GM21423 (cell line): ENCODE data around the gene CEACAM16.
"Not testable (repeated sequence)": the region's sequence is repeated elsewhere in the genome, so short reads cannot be mapped to it uniquely, and the experiment has no call there.

ENCODE experiments used
- ATAC-seq: cut with Tn5 transposase; IDR thresholded peaks from one replicate; pipeline ENCODE4 v1.9.1; 2021; ENCODE audit warnings: mild to moderate bottlenecking, moderate library complexity; ENCODE audit not compliant: unreplicated experiment

CEACAM16 gene

DNA sequence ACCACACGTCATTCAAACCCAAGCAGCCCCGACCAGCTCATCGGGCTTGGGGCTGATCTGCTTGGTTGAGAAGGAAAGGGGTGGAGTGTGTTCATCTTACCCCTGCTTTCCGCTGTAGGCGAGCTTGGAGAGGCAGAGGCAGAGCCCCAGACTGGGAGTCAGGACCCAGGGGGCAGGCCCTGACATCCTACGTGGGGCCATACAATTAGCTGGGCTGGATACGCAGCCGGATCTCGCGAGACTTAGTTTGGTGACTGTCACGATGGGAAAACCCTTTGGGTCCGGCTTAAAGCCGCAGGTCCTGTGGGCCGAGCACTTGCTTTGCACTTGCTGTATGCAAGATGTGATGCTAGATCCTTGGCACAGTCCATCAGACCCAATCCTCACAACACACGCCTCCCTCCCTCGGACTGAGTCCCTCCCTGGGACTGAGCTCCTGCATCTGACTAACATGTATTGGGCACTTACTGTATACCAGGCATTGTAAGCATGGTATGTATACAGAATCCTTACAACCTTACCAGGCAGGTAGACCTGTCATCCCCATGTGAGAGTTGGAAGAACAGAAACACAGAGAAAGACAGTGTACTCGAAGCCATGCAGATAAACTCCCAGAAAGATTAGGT lies 3.7 kb downstream of the CEACAM16 start:
- no peak for ATAC-seq

GRCh38 chr19:44703336-44704078 lies 4.6 kb downstream of the CEACAM16 start:
- ATAC-seq: no peak

- no peak for ATAC-seq
Observed at GRCh38 chr19:44704982-44705381, 6.0 kb downstream of the CEACAM16 start.

DNA sequence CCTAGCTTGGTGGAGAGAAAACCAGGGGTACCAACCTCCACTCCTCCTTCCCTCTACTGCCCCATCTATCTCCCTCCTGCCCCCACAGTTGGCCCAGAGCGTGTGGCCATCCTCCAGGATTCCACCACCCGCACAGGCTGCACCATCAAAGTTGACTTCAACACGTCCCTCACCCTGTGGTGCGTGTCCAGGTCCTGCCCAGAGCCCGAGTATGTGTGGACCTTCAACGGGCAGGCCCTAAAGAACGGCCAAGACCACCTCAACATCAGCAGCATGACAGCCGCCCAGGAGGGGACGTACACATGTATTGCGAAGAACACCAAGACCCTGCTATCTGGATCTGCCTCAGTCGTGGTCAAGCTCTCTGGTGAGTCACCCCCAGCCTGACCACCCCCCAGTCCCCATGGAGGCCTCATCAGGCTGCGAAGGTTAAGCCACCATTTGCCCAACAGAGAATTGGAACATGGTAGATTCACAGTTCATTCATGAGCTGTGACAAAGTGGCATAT lies 6.6 kb downstream of the CEACAM16 start:
- no peak for ATAC-seq

DNA sequence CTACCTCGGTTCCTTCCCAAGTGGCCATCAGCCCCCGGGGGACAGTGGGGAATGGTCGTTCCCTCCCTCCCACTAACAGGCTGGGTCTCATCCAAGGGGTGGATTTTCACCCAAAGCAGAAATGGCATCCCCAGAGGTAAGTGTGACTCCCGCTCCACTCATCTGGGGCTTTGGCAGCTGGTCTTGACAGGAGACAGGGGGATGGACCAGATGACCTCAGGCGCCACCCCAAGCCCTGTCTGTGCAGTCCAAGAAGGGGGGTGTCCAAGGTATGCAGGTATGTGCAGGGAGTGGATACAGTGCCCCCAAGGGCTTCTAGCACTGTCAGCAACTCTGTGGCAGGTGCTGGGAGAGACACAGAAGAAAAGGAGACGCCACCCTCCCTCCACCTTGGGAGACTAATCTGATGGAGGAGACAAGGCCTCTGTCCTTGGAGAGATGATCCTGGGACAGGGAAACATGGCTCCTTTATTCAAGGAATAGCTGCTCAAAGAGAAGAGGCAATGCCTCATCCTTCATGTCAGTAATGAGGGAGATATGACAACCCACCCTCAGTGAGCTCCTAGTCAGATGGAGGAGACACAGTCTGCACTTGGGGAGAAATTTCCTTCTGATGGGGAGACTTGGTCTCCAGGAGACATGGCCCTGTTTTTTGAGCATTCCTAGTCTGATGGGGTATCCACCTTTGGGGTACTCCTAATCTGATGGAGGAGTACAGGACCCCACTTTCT lies 7.7 kb downstream of the CEACAM16 start:
- no peak for ATAC-seq

- no peak for ATAC-seq
Observed at GRCh38 chr19:44707794-44708193, 8.8 kb downstream of the CEACAM16 start.

DNA sequence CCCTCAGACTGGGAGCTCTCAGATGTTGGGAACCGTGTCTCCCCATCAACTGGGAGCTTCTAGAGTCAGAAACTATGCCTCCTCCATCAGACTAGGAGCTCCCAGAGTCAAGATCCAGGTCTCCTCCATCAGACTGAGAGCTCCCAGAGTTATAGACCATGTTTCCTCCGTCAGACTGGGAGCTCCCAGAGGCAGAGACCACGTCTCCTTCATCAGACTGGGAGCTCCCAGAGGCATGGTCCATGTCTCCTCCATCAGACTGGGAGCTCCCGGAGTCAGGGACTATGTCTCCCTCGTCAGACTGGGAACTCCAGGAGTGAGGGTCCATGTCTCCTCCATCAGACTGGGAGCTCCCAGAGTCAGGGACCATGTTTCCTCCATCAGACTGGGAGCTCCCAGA lies 10.0 kb downstream of the CEACAM16 start:
- ATAC-seq: no peak

DNA sequence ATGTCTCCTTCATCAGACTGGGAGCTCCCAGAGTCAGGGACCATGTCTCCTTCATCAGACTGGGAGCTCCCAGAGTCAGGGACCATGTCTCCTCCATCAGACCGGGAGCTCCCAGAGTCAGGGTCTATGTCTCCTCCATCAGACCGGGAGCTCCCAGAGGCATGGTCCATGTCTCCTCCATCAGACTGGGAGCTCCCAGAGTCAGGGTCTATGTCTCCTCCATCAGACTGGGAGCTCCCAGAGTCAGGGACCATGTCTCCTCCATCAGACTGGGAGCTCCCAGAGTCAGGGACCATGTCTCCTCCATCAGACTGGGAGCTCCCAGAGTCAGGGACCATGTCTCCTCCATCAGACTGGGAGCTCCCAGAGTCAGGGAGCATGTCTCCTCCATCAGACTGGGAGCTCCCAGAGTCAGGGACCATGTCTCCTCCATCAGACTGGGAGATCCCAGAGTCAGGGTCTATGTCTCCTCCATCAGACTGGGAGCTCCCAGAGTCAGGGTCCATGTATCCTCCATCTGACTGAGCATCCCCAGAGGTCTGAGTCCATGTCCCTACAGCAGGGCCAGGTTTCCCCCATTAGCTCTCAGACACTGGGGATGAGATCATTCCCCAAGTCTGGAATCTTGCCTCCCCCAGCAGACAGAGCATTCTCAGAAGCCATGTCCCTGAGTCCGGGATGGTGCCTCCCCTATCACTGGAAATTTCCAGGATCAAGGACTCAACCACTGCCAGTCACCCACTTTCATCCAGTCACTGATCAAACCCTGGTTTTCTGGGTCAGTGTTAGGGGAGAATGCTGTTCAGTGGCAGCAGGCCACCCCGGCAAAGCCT lies 10.7 kb downstream of the CEACAM16 start:
- ATAC-seq: not testable (repeated sequence)

DNA sequence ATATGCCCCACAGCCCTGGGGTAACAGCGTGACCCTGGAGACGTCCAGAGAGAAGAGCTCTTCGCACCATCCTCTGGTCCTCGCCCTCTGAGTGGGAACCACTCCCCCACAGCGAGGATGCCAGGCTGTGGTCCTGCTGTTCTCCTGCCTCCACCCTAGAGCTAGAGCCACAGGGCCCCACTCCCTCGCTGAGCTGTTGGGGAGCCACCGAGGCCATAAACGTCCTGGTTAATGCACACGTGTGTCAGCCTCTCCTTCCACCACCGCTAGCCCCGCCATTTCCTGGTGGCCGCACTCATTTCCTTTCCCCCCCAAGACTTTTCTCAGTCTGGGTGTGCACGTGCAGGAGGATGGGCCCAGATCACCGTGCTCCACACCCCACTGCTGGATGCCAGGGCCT lies 11.5 kb downstream of the CEACAM16 start:
- ATAC-seq: no peak

DNA sequence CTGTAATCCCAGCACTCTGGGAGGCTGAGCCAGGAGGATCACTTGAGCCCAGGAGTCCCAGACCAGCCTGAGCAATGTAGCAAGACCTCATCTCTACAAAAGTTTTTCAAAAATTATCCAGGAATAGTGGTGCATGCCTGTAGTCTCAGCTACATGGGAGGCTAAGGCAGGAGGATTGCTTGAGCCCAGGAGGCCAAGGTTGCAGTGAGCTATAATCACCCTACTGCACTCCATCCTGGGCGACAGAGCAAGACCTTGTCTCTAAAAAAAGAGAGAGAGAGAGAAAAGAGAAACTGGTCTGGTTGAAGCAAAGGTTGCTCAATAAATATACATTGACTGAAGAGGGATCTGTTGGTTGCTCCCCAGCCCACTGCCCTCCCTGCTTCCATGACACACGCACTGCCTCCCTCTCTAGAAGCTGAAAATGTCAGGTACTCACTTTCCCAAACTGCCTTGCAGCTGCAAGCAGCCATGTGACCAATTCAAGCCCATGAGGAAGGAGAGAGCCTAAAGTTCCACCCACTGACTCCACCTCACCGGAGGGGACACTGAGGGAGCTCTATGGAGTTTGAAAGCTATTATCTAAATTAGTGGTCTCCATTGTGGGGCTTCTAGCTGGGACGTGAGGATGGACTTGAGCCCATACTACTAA lies 14.0 kb downstream of the CEACAM16 start:
- no peak for ATAC-seq

- no peak for ATAC-seq
Observed at GRCh38 chr19:44714597-44715169, 15.7 kb downstream of the CEACAM16 start.

DNA sequence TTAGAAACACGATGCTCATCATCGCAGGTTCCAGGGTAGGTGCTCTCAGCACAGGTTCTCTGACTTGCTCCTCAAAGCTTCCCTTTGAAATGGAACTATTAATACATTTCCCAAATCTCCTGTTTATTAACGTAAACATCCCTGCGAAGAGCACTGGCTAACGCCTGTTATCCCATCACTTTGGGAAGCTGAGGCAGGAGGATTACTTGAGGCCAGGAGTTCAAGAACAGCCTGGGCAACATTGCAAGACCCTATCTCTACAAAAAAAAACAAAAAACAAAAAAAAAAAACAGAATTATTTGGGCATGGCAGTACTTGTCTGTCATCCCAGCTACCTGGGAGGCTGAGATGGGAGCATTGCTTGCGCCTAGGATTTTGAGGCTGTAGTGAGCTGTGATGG lies 18.7 kb downstream of the CEACAM16 start:
- ATAC-seq: no peak

DNA sequence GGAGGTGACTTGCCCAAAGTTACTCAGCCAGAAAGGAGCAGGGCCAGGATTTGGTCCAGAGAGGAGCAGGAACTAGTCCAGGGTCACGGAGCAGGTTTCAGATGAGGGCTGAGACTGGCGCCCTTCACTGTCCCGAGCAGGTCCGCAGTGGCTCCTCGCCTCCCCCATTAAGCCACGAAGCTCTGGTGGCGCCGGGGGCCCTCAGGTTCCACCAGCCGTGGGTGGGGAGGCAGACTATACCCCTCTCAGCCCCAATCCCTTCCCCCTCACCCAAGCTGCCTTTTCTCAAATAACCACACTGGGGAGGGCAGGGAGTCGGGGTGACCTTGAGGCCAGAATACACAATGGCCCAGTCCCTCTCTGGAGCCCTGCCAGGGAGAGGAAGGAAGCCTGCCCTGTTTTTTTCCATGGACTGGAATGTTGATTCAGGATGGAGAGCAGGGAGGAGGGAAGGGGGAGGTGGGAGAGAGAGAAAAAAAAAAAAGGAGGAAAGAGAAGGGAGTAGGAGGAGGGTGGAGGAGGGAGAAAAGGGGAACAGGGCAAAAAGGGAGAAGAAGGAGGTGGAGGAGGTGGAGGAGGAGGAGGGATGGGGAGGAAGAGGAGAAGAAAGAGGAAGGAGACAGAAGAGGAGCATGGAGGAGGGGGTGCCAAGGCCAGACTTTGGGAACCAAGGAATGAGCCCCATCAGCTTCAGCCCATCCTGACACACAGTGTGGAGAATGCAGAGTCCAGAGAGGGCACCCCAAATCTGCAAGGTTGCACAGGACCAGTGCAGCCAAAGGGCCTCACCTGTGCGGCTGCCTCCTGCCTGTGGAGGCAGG lies 19.7 kb downstream of the CEACAM16 start:
- no peak for ATAC-seq

- no peak for ATAC-seq
Observed at GRCh38 chr19:44719262-44719701, 20.3 kb downstream of the CEACAM16 start.

DNA sequence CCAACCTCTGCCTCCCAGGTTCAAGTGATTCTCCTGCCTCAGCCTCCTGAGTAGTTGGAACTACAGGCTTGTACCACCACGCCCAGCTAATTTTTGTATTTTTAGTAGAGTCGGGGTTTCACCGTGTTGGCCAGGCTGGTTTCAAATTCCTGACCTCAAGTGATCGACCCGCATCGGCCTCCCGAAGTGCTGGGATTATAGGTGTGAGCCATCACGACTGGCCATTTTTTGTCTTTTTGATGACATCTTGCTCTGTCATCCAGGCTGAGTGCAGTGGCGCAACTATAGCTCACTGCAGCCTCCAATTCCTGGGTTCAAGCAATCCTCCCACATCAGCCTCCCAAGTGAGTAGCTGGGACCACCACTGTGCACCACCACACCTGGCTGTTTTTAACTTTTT lies 21.4 kb downstream of the CEACAM16 start:
- not testable (repeated sequence) for ATAC-seq

GRCh38 chr19:44720945-44721344 lies 22.0 kb downstream of the CEACAM16 start:
- no peak for ATAC-seq

GRCh38 chr19:44721369-44721768 lies 22.4 kb downstream of the CEACAM16 start:
- ATAC-seq: not testable (repeated sequence)

- no peak for ATAC-seq
Observed at GRCh38 chr19:44722131-44723121, 23.5 kb downstream of the CEACAM16 start.
